NCI-H1092 treated with DMSO at 0.1 percent for 48 hours (cell line): ENCODE measurements around the gene RAB30.
"Not testable (repeated sequence)": the region's sequence is repeated elsewhere in the genome, so short reads cannot be mapped to it uniquely, and the experiment has no call there.

ENCODE experiments used
- DNase-seq: peaks from one replicate; lab custom pipeline; 2025; lab: John Stamatoyannopoulos, UW

RAB30 gene

GRCh38 chr11:82981852-82982251 lies 89.8 kb downstream of the RAB30 start:
- no peak for DNase-seq

- DNase-seq: no peak
Measured at GRCh38 chr11:82980947-82981346, 90.8 kb downstream of the RAB30 start.

- no peak for DNase-seq
Measured at GRCh38 chr11:82980292-82980691, 91.4 kb downstream of the RAB30 start.

GRCh38 chr11:82979824-82980223 lies 91.9 kb downstream of the RAB30 start:
- no peak for DNase-seq

- DNase-seq: no peak
Measured at GRCh38 chr11:82978422-82979099, 93.1 kb downstream of the RAB30 start.

GRCh38 chr11:82976786-82977185 lies 94.9 kb downstream of the RAB30 start:
- no peak for DNase-seq

- no peak for DNase-seq
Measured at GRCh38 chr11:82975882-82976281, 95.8 kb downstream of the RAB30 start.

GRCh38 chr11:82974851-82975250 lies 96.8 kb downstream of the RAB30 start:
- DNase-seq: no peak

GRCh38 chr11:82974135-82974534 lies 97.6 kb downstream of the RAB30 start:
- DNase-seq: no peak

GRCh38 chr11:82972103-82972502 lies 99.6 kb downstream of the RAB30 start:
- no peak for DNase-seq

- not testable (repeated sequence) for DNase-seq
Measured at GRCh38 chr11:82971519-82971946, 100.2 kb downstream of the RAB30 start.

GRCh38 chr11:82970507-82971083 lies 101.1 kb downstream of the RAB30 start:
- not testable (repeated sequence) for DNase-seq

GRCh38 chr11:82969811-82970210 lies 101.9 kb downstream of the RAB30 start:
- DNase-seq: no peak

GRCh38 chr11:82967381-82967780 lies 104.3 kb downstream of the RAB30 start:
- DNase-seq: no peak

- DNase-seq: not testable (repeated sequence)
Measured at GRCh38 chr11:82962021-82962420, 109.7 kb downstream of the RAB30 start.

- DNase-seq: peak; percentile 37
Measured at GRCh38 chr11:82960779-82961143, 110.9 kb downstream of the RAB30 start.

GRCh38 chr11:82959987-82960778 lies 111.5 kb downstream of the RAB30 start:
- no peak for DNase-seq

GRCh38 chr11:82955736-82956453 lies 115.8 kb downstream of the RAB30 start:
- DNase-seq: not testable (repeated sequence)

- DNase-seq: not testable (repeated sequence)
Measured at GRCh38 chr11:82950502-82950901, 121.2 kb downstream of the RAB30 start.

- DNase-seq: no peak
Measured at GRCh38 chr11:82949352-82949751, 122.3 kb downstream of the RAB30 start.

GRCh38 chr11:82945682-82946081 lies 126.0 kb downstream of the RAB30 start:
- no peak for DNase-seq

GRCh38 chr11:82945041-82945440 lies 126.7 kb downstream of the RAB30 start:
- not testable (repeated sequence) for DNase-seq
